GM19372 (cell line): Measurements from ENCODE around the gene FAM81B.
"Not testable (repeated sequence)": the region's sequence is repeated elsewhere in the genome, so short reads cannot be mapped to it uniquely, and the experiment has no call there.

Experiments
- ATAC-seq: cut with Tn5 transposase; IDR thresholded peaks from one replicate; pipeline ENCODE4 v1.9.1; 2021; ENCODE audit warnings: mild to moderate bottlenecking, low read depth, moderate library complexity; ENCODE audit not compliant: unreplicated experiment

FAM81B gene

GRCh38 chr5:95390812-95391492 lies at the start of gene FAM81B:
FAM81B (plus strand) TSS chr5:95391366; CDS start chr5:95391390, 24 bp downstream.
- ATAC-seq = no peak

- not testable (repeated sequence) for ATAC-seq
Measured at GRCh38 chr5:95341444-95341843, 49.7 kb upstream of the FAM81B start.

DNA sequence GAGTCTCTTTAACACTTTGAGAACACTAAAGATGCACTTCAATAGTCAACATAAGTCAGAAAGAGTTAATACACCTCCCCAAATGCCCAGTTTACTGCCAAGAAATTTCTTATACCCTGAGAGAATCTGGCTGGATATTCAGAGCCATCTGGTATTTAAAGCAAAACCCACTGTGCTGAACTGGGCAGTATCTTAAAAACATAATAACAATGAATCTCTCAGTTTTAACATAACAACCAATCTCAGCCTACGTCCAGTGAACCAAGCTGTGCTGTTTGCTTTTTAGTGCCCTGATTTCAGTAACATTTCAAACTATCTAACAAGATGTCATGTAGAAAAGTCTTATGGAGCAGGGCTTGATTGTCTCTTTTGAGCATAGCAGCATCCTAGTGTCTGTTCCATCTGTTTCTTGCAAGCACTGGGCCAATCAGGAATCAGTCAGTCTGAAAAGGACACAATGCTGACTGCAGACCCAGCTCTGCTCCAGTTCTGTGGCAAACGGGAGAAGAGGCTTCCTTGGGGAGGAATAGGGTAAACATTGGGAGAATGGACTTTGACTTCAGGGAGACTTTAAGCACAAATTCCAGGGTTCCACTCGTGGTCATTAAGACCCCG lies 43.6 kb upstream of the FAM81B start:
- ATAC-seq = no peak

DNA sequence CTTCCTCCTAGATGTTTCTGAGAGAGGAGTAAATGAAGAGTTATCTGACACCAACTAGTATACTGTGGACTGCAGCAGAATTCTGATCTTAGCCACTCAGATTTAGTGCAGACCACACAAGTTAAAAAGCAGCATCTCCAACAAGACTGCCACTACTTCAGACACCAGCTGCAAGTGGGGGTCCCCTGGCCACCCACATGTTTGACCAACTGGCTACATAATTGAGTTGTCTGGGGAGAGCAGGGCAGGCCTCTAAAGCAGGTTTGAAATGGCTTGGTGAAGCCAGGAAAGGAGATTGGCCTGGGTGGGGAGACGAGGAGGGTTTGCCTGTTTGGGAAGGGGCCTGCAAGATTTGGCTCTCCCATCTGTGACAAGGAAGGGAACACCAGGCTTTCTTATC lies 40.5 kb upstream of the FAM81B start:
- no peak for ATAC-seq

DNA sequence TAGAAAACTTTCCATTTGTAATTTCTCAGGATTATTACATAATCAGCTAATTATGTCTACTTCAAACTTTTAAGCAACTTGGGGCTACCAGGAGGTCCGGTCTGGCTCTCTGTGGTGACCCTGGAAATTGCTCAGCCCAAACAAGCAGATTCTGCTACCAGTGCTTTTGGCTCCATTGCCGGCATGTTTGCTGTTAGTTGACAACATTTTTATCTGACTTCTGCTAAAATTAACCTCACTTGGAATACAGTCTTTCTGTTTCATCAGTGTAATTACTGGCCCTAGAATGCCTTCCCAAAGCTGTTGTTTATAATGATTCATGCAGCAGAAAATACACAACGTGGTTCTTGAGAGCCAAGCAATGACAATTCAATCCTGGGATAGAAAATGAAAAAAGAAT lies 38.5 kb upstream of the FAM81B start:
- no peak for ATAC-seq

DNA sequence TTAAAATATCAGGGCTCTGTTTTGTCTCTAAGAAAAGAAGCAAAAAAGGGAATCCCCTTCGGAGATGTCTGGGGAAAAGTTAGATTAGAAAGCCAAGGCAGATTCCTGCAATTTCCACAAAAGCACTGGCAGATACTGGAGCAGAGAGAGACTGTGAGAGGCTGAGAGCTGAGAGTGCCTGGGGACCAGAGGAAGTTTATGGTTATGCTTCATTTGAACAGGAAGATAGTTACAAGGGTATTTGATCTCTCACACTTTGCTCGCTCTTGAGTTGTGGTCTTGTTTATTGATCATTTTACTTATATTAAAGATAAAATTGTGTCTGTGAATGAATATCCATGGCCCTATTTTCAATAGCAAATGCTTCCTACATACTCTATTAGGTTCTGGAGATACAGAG lies 32.8 kb upstream of the FAM81B start:
- ATAC-seq = no peak

DNA sequence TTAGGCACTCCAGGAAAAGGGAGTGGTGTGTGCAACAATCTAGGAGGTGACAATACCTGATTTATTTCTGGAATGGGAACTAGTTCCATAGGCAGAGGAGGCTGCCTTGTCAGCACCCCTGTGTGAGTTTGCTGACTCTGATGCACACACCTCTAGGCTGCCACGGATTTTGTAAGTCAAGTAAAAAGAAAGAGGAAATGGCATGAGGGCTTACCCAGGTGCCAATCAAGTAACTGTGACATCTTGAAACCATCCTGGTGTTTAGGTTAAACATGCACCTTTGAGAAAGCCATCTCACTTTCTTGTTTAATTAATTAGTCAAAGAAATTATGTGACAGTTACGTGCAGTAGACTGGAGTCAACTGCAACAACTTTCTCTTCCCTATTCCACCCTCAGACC lies 32.3 kb upstream of the FAM81B start:
- ATAC-seq = no peak

DNA sequence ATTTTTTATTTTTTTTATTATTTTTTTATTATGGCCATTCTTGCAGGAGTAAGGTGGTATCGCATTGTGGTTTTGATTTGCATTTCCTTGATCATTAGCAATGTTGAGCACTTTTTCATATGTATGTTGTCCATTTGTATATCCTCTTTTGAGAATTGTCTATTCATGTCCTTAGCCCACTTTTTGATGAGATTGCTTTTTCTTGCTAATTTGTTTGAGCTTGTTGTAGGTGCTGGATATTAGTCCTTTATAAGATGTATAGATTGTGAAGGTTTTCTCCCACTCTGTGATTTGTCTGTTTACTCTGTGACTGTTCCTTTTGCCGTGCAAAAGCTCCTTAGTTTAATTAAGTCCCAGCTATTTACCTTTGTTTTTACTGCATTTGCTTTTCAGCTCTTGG lies 30.5 kb upstream of the FAM81B start:
- not testable (repeated sequence) for ATAC-seq

- no peak for ATAC-seq
Measured at GRCh38 chr5:95365302-95366095, 25.7 kb upstream of the FAM81B start.

- no peak for ATAC-seq
Measured at GRCh38 chr5:95369782-95370181, 21.4 kb upstream of the FAM81B start.

DNA sequence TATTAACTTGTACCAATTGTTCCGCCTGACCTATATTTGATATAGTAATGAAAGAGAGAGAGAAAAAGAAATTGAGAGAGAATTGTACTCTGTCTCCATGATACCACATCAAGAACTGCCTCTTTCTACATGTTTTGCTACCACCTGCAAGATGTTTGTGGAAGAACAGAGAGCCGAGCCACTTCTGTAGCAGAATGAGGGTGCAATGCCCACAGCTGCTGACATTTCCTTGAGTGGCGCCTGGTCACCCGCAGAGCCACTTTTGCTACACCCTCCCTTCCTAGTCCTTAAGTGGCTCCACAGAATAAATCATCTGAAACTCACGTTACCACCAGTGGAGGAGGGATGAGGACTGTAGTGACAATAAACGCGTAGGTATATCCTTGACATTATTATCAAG lies 17.1 kb upstream of the FAM81B start:
- no peak for ATAC-seq

GRCh38 chr5:95375591-95375990 lies 15.6 kb upstream of the FAM81B start:
- ATAC-seq = no peak

GRCh38 chr5:95379133-95379532 lies 12.0 kb upstream of the FAM81B start:
- ATAC-seq = no peak

DNA sequence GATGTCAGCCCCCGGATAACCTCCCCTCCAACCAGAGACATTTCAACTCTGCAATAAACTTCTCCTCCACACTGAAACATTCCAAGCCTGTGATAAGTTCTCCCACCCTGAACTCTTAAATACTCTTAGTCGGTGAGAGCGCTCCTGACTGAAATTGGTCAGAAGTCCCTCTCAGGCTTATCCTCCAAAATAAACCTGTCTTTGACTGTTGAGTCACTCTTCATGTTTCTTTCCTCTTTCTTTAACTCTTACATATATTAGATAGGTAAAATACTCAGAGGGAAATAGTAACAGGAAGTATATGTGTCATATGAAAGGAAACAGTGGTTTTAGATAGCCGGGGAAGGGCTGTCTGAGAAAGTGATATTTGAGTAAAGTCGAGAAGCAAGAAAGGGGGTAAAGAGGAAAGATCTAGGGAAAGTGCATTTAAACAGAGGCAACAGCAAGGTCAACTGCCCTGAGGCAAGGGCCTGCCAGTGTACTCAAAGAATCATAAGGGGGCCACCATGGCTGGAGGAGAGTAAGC lies 11.0 kb upstream of the FAM81B start:
- ATAC-seq = no peak

- ATAC-seq = no peak
Measured at GRCh38 chr5:95382801-95383200, 8.4 kb upstream of the FAM81B start.

- ATAC-seq = no peak
Measured at GRCh38 chr5:95384485-95385213, 6.5 kb upstream of the FAM81B start.

GRCh38 chr5:95385334-95385733 lies 5.8 kb upstream of the FAM81B start:
- ATAC-seq = no peak

DNA sequence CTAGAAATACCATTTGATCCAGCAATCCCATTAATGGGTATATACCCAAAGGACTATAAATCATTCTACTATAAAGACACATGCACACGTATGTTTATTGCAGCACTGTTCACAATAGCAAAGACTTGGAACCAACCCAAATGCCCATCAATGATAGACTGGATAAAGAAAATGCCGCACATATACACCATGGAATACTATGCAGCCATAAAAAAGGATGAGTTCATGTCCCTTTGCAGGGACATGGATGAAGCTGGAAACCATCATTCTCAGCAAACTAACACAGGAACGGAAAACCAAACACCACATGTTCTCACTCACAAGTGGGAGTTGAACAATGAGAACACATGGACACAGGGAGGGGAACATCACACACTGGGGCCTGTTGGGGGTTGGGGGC lies 799 bp downstream of the FAM81B start:
- ATAC-seq = not testable (repeated sequence)

GRCh38 chr5:95392593-95393182 lies 1.5 kb downstream of the FAM81B start:
- ATAC-seq = no peak

- ATAC-seq = no peak
Measured at GRCh38 chr5:95393279-95393678, 2.1 kb downstream of the FAM81B start.
